H1 (cell line): ENCODE data around the gene FCER2.

Experiments
- BRCA1 ChIP-seq: IDR thresholded peaks from 2 replicates; pipeline ENCODE4 v1.6.1; 2012; ENCODE audit warnings: low read depth, low read length, improper control_type of control experiment
- JUND ChIP-seq: IDR thresholded peaks from 2 replicates; pipeline ENCODE4 v1.6.1; 2011; ENCODE audit warnings: mild to moderate bottlenecking, improper control_type of control experiment, low read length
- POLR2A ChIP-seq, 2 experiments: IDR thresholded peaks; 1 replicate in 1 of 2; 2 replicates in 1 of 2; pipeline ENCODE4 v1.6.1; 2011; ENCODE audit warnings: low read depth in 2 of 2, low read length in 2 of 2, mild to moderate bottlenecking in 2 of 2; ENCODE audit errors: control extremely low read depth in 1 of 2
- TF ChIP-seq, protein P1 (sequence below): IDR thresholded peaks from 2 replicates; pipeline ENCODE4 v1.6.1; 2012; ENCODE audit warnings: inconsistent platforms

DNA sequence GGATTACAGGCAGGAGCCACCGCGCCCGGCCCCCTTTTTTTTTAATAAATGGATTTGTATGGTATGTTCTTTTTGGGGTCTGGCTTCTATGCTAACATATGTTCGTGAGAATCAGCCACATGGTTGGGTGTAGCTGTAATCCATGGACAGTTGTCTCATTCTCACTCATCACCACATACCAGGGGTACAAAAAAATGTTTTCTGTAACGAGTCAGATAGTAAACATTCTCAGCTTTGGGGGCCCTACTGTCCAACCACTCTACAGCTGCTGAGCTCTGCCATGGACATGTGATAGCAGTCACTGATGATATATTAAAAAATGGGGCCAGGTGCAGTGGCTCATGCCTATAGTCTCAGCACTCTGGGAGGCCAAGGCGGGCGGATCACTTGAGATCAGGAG, 38.2 kb downstream of the FCER2 start:
- TF ChIP-seq BRCA1, result no peak
- TF ChIP-seq POLR2A (IDR thresholded peaks at IDR 0.05; ENCODE audit: control extremely low read depth in 1 of 2, low read depth in 2 of 2, low read length in 2 of 2), result no peak
- TF ChIP-seq, protein P1, sequence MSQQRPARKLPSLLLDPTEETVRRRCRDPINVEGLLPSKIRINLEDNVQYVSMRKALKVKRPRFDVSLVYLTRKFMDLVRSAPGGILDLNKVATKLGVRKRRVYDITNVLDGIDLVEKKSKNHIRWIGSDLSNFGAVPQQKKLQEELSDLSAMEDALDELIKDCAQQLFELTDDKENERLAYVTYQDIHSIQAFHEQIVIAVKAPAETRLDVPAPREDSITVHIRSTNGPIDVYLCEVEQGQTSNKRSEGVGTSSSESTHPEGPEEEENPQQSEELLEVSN, result no peak
- no peak for TF ChIP-seq JUND
